ENCODE results near the gene DMD. TPM values are rescaled to one million over a fixed set of nuclear protein-coding genes. Genes with fewer than 3 reads are reported as not detected.

DMD gene
- total and polyA plus RNA-seq, 9 donors: 14.0 to 70.5 (median 37.6) TPM

DNA sequence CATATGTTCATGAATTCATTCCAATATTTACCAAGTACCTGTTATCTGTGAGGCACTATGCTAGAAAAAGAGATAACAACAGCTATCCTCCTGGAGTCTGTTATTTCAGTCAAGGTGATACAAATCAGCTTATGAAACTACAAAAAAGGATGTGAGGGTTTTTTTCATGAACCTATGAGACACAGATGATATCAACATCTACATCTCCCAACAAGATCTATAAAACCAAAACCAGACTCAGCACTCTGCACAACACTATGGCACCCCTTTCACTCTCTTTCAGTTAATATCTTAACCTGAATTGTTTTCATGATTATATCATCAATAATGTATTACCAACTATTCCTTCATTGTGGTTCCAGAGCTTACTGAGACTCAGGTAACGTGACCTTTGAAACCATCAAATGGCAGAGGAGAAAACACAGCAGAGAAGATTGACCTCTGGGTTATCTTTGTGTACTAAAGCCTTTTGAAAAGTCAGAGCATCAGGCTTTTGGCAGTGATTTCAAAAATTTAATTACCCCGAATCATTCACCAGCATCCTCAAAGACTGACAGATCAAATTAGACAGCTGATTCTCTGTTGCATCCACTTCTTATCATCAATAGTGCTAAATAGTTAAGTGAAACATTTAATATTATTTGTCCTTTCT lies 1894.9 kb downstream of the DMD start:
- TF ChIP-seq, protein P1, sequence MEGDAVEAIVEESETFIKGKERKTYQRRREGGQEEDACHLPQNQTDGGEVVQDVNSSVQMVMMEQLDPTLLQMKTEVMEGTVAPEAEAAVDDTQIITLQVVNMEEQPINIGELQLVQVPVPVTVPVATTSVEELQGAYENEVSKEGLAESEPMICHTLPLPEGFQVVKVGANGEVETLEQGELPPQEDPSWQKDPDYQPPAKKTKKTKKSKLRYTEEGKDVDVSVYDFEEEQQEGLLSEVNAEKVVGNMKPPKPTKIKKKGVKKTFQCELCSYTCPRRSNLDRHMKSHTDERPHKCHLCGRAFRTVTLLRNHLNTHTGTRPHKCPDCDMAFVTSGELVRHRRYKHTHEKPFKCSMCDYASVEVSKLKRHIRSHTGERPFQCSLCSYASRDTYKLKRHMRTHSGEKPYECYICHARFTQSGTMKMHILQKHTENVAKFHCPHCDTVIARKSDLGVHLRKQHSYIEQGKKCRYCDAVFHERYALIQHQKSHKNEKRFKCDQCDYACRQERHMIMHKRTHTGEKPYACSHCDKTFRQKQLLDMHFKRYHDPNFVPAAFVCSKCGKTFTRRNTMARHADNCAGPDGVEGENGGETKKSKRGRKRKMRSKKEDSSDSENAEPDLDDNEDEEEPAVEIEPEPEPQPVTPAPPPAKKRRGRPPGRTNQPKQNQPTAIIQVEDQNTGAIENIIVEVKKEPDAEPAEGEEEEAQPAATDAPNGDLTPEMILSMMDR (IDR thresholded peaks at IDR 0.05): no peak
- no peak for TF ChIP-seq POLR2A (IDR thresholded peaks at IDR 0.05)
- TF ChIP-seq EP300 (IDR thresholded peaks at IDR 0.05): no peak
- H3K27ac ChIP-seq: no peak overlapping the region
- no peaks in the 10 kb centered on the region for H3K9me3 ChIP-seq
- H3K27me3 ChIP-seq: no peaks in the 10 kb centered on the region
- H3K4me3 ChIP-seq: no peak overlapping the region
- DNase-seq: no peak
- intact Hi-C loops (cut with DNase I): no loop called here
- H3K36me3 ChIP-seq: no peaks in the 10 kb centered on the region
- WGBS, 3 donors: 67 to 76% (median 69%) methylated on average over 2 of the region's 2 CpGs
- no peaks in the 10 kb centered on the region for H3K4me1 ChIP-seq (ENCODE audit: insufficient read depth)

DNA sequence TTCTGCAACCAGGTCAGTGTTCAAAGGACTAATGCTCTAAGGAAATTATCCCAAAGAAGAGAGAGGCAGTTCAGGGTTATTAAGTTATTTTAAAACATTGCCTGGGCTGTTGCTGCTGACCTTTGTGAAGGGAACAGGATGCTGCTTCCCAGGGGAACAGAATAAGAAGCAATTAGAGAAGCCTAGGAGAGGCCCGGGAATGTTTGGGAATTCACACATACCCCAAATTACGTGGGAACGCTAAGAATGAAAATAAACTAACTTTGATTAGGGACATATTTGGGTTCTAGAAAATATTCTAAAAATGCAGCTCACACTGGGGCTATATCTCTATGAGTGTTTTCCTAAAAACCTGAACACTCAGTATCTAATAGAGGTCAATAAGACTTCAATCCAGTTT lies 1896.4 kb downstream of the DMD start:
- TF ChIP-seq POLR2A (IDR thresholded peaks at IDR 0.05) (no peak), EP300 (IDR thresholded peaks at IDR 0.05) (no peak)
- TF ChIP-seq, protein P1 (IDR thresholded peaks at IDR 0.05): no peak
- Histone ChIP-seq H3K4me3 (no peak overlapping the region), H3K9me3 (no peaks in the 10 kb centered on the region), H3K27ac (no peak overlapping the region), H3K4me1 (ENCODE audit: insufficient read depth) (no peaks in the 10 kb centered on the region), H3K36me3 (no peaks in the 10 kb centered on the region), H3K27me3 (no peaks in the 10 kb centered on the region)
- peak in 1 of 5 donors; percentile 17 for DNase-seq
- WGBS, 3 donors: 10 to 18% (median 14%) methylated on average over 3 of the region's 3 CpGs
- intact Hi-C loops (cut with DNase I): no loop called here

DNA sequence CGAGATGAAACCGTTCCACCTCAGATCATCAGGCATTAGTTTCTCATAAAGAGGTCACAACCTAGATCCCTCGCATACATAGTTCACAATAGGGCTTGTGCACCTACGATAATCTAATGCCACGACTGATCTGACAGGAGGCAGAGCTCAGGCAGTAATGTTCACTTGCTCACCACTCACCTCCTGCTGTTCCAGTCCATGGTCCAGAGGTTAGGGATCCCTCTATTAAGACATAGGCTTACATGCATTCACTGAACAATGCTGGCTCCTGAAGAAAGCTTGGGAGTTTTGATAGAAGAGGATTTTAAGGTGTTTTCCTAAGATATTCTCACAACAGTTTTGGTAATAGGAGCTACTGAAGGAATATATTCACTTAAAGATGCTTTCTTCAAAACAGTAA lies 1903.4 kb downstream of the DMD start:
- no peak overlapping the region for H3K27ac ChIP-seq
- TF ChIP-seq, protein P1 (IDR thresholded peaks at IDR 0.05): no peak
- no peak for TF ChIP-seq EP300 (IDR thresholded peaks at IDR 0.05)
- TF ChIP-seq POLR2A (IDR thresholded peaks at IDR 0.05): no peak
- H3K9me3 ChIP-seq: no peaks in the 10 kb centered on the region
- H3K36me3 ChIP-seq: no peaks in the 10 kb centered on the region
- intact Hi-C loops (cut with DNase I): no loop called here
- WGBS, 3 donors: 72 to 82% (median 79%) methylated on average over 5 of the region's 5 CpGs
- no peaks in the 10 kb centered on the region for H3K4me1 ChIP-seq (ENCODE audit: insufficient read depth)
- no peak for DNase-seq
- no peak overlapping the region for H3K4me3 ChIP-seq
- no peaks in the 10 kb centered on the region for H3K27me3 ChIP-seq

DNA sequence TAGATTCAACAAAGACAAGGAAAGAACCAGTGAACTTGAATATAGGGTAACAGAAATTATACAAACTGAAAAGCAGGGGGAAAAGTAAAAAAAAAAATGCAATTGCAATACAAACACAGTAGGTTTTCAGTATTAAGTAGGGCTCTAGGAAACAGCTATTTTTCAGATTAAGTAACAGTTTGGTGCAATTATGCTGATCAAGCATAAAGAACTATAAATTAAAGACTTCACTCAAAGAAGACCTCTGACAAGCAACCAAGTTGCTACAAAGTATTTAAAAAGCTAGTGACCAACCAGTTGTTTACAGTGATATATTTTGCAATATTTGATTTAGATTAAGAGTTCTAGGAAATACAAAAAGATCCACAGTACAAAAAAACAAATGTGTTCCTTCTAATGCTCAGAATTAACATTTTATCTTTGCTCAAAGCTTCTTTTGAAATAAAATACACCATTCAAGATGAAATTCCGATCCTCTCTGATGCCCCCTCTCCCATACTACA lies 1908.7 kb downstream of the DMD start:
- Histone ChIP-seq H3K4me3 (no peak overlapping the region), H3K27ac (no peak overlapping the region), H3K36me3 (no peaks in the 10 kb centered on the region), H3K4me1 (ENCODE audit: insufficient read depth) (no peaks in the 10 kb centered on the region), H3K27me3 (no peaks in the 10 kb centered on the region), H3K9me3 (peaks cover 0 to 4% of the 10 kb centered on the region in 2 donors)
- intact Hi-C loops (cut with DNase I): no loop called here
- WGBS, 3 donors: 47 to 63% (median 61%) methylated on average over 1 of the region's 1 CpG
- DNase-seq: no peak
- TF ChIP-seq EP300 (IDR thresholded peaks at IDR 0.05) (no peak), POLR2A (IDR thresholded peaks at IDR 0.05) (no peak)
- TF ChIP-seq, protein P1 (IDR thresholded peaks at IDR 0.05): no peak

Data from ovary (tissue), 9 donors.